Dermis microvascular lymphatic vessel endothelial cell (primary cell): ENCODE data around the gene GOLGA2. TPM values are rescaled to one million over a fixed set of nuclear protein-coding genes. Genes with fewer than 3 reads are reported as not detected.

ENCODE experiments used
- DNase-seq, 2 donors: peaks; one replicate each; pipeline versions ENCODE4 v3.0.0 to v3.0.0-alpha.2; 2010; ENCODE audit warnings: low read depth in 2 of 2
- total RNA-seq: library from RNA; depleted of rRNA; stranded (reverse); fragments of >200 nt; gene quantifications from 2 replicates; pipeline ENCODE4 v1.2.1, GENCODE V29; 2014

Gene GOLGA2
- total RNA-seq, 1 donor from 2014 or later: 34.7 TPM

- no peak for DNase-seq
Observed at GRCh38 chr9:128296340-128297220, 20.8 kb upstream of the GOLGA2 start.

- DNase-seq: no peak
Observed at GRCh38 chr9:128294142-128294541, 18.3 kb upstream of the GOLGA2 start.

- no peak for DNase-seq
Observed at GRCh38 chr9:128293091-128293490, 17.3 kb upstream of the GOLGA2 start.

DNA sequence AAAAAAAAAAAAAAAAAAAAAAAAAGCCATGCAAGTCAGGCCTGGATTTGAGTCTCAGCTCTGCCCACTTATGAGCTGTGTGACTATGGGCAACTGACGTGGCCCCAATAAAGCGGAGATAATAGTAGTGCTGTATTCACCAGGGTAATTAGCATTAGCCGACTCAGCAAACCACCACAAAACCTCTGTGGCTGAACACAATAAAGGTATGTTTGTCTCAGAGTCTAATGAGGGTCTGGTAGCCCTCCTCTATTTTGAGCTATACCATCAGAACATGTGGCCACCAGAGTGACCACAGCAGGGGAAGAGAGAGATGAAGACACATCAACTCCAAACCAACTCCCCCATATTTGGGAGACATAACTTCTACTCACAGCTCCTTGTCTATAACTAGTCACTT is 16.2 kb upstream of the GOLGA2 start:
- no peak for DNase-seq

GRCh38 chr9:128288273-128289004 is 12.6 kb upstream of the GOLGA2 start:
- no peak for DNase-seq

DNA sequence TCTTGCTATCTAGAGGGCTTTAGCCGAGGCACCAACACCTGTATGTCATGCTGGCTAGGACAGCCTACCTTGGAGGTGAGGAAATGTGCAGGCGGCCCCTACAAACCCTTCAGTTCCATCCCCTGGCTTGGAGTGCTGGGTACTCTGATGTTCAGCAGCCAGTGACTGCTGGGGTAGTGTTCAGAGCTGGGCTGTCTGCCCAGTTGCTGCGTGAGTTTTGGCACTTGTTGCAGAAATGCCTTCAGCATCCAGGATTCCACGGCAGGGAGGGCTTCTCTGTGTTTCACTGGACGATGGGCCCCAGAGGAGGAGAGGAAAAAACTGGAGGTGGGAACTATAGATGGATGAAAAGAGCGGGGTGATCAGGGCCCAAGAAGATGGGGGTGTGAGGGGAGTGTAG is 10.6 kb upstream of the GOLGA2 start:
- DNase-seq: no peak

GRCh38 chr9:128285033-128285784 is 9.4 kb upstream of the GOLGA2 start:
- DNase-seq: no peak

DNA sequence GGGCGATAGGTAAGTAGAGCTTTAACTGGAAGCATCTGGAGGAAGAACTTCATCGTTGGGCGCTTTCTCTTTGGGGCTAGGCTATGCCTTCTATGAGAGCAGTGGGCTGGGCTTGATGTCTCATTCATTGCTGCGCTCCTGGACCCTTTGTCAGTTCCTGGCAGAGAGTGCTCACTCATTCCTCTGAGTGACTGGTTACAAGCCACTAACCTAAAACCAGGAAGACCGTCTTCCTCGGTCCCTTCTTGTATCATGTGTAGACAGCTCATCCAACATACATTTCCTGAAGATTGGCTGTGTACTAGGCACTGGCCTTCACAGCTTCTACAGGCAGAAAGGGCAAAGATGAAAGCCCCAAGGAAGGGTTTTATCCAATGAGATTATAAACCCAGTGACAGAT is 6.7 kb upstream of the GOLGA2 start:
- peak in 1 of 2 donors; percentile 74 for DNase-seq

- DNase-seq: no peak
Observed at GRCh38 chr9:128280084-128280622, 4.3 kb upstream of the GOLGA2 start.

DNA sequence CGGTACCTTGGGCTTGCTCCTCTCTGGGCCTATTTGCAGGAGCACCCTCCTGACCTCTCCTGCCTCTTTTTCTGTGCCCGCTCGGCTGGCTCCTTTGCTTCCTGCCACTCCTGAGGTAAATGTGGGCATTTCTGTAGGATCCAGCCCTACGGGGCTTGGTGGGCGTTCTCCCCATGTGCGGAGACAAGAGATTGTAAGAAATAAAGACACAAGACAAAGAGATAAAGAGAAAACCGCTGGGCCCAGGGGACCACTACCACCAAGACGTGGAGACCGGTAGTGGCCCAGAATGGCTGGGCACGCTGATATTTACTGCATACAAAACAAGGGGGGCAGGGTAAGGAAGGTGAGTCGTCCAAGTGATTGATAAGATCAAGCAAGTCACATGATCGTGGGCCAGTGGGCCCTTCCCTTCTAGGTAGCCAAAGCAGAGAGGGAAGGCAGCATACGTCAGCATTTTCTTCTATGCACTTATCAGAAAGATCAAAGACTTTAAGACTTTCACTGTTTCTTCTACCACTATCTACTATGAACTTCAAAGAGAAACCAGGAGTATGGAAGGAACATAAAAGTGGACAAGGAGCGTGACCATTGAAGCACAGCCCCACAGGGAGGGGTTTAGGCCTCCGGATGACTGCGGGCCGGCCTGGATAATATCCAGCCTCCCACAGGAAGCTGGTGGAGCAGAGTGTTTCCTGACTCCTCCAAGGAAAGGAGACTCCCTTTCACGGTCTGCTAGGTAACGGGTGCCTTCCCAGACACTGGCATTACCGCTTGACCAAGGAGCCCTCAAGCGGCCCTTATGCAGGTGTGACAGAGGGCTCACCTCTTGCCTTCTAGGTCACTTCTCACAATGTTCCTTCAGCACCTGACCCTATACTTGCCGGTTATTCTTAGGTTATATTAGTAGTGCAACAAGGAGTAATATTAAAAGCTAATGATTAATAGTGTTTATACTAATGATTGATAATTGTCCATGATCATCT is 3.6 kb upstream of the GOLGA2 start:
- peak in 1 of 2 donors; percentile 76 for DNase-seq

DNA sequence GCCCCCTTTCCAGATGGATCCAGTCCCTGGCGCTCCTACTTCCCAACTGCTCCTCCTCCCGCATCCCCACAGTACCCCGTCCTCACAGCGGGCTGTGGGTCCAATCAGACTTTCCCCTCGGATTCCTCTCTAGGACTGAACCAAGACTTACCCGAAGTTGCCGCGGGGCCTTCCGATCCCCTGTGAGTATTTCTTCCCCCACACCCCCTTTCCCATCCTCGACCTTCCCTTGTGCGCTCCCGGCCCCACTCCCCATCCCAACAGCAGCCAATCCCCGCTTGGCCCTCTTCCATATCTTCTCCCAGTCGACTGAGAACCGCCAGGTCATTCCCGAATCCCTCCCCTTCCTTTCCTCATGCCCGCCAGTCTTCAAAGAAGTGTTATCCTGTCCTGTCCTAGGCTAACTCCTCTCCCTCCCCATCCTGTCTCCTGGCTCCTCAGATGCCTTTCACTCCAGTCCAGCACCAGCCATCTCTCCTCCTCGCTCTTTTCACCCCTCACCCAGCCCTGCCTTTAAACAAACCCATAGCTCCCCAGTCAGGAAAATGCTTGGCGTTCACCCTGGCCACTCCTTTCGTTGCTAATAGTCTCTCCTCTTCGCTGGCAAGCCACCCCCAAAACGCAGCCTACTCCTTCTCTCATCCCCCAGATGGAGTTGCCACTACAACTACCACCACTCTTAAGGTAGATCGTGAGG is 915 bp upstream of the GOLGA2 start:
- DNase-seq: peak in 1 of 2 donors; percentile 48

- DNase-seq: peak; percentile 98 to 100
Observed at GRCh38 chr9:128276008-128276573, 284 bp upstream of the GOLGA2 start, which contains the start of gene SWI5. SWI5 (plus strand) TSS chr9:128276276.

GRCh38 chr9:128274245-128274644 is 1.6 kb downstream of the GOLGA2 start:
- no peak for DNase-seq

DNA sequence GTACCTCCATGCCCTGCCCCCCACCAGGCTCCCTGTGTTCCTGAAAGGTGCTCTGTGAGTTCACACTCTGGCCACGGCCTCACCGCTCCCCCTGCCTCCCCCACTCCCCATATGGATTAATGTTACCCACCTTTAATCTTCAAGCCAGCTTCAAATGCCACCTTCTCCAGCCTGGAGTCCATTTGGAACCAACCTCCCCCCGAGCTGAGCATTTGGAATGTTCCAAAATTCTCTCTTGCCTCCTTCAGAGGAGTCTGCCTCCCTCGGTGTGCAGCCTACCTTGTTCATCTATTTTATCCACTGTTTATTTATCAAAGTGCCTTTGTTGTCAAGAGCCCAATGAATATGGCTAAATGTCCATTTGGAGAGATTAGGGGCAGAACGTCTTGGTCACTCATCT is 4.3 kb downstream of the GOLGA2 start:
- DNase-seq: no peak

DNA sequence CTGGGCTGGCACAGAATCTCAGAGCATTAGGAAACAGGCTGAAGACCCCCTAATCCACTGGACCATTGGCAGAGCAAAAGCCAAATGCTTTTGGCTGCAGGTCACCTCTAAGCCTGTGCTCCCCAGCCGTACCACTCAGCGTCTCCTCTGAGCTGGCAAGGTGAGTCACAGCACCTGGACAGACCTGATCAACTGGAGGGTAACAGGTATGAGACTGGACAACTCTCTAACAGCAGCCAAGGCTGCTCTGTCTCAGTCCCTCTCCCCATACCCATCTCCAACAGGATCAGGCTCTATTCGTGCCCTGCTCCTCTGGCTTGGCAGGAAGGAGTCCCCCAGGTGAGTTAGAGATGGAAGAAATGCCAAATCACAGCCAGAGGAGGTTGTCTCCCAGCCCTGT is 4.7 kb downstream of the GOLGA2 start:
- no peak for DNase-seq

- DNase-seq: no peak
Observed at GRCh38 chr9:128266868-128267590, 8.8 kb downstream of the GOLGA2 start.

GRCh38 chr9:128265348-128265847 is 10.4 kb downstream of the GOLGA2 start:
- no peak for DNase-seq

- DNase-seq: no peak
Observed at GRCh38 chr9:128262687-128263086, 13.1 kb downstream of the GOLGA2 start.

DNA sequence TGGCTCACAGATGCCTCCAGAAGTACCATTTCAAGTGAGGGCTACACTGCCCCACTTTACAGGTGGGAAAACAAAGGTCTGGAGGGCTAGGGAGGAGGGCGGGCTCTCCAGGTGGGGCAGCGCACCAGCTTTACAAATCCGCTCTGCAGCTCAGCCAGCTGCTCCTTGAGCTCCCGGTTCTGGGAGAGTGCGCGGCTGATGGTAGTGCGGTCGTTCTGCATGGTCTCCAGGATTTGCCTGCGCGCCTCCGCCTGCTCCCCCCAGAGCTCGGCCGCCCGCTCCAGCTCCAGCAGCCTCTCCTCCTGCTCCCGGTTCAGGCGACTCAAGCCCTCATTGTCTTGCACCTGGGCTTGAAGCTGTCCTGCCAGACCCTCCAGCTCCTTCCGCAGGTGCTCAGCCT is 15.5 kb downstream of the GOLGA2 start:
- DNase-seq: no peak
